Left ventricle myocardium inferior (tissue), 1 donor: Measurements from ENCODE around the gene NEURL2. TPM values are rescaled to one million over a fixed set of nuclear protein-coding genes. Genes with fewer than 3 reads are reported as not detected.

Source experiments
- DNase-seq: peaks from one replicate; pipeline ENCODE4 v3.0.0-alpha.2; 2020
- H3K27ac ChIP-seq: fragments of 200-600 bp; replicated peaks from 2 replicates; pipeline ENCODE4 v1.8.0; 2021
- H3K27me3 ChIP-seq: fragments of 200-600 bp; 2 replicates; pipeline ENCODE4 v1.8.0; 2021; ENCODE audit warnings: low read depth
- H3K36me3 ChIP-seq: fragments of 200-600 bp; 2 replicates; pipeline ENCODE4 v1.8.0; 2021
- H3K4me1 ChIP-seq: fragments of 200-600 bp; 2 replicates; pipeline ENCODE4 v1.8.0; 2021
- H3K4me3 ChIP-seq: fragments of 200-600 bp; 2 replicates; pipeline ENCODE4 v1.8.0; 2021; ENCODE audit warnings: mild to moderate bottlenecking, moderate library complexity
- H3K9me3 ChIP-seq: fragments of 200-600 bp; replicated peaks from 2 replicates; pipeline ENCODE4 v1.8.0; 2021
- CTCF ChIP-seq: fragments of 200-600 bp; IDR thresholded peaks from 2 replicates; pipeline ENCODE4 v1.8.0; 2021; ENCODE audit warnings: antibody characterized with exemption, mild to moderate bottlenecking, borderline replicate concordance
- intact Hi-C: fragments of 100-400 bp; cut with micrococcal nuclease; formaldehyde crosslinking; loops from one replicate; pipeline ENCODE4 v1.11.0; 2022
- total RNA-seq: library from RNA; stranded (reverse); fragmentation: NEBNext Ultra II Directional; extraction: Animal tissue kit (Norgen Biotek cat#: 25700); gene quantifications from one replicate; pipeline ENCODE4 v1.2.1, GENCODE V29; 2021
- donor health status: DM: no; HTN: yes; CAD: no; lungs with severe emphysema.

NEURL2 gene
- total RNA-seq, 1 donor from 2014 or later: 7.6 TPM

- H3K27ac ChIP-seq: no peak overlapping the region
- no peaks in the 10 kb centered on the region for H3K36me3 ChIP-seq
- no peaks in the 10 kb centered on the region for H3K4me1 ChIP-seq
- no peaks in the 10 kb centered on the region for H3K9me3 ChIP-seq
- no peak overlapping the region for H3K4me3 ChIP-seq
- intact Hi-C loops: no loop called here
- H3K27me3 ChIP-seq: no peaks in the 10 kb centered on the region
- no peak for TF ChIP-seq CTCF
- DNase-seq: no peak
Observed at GRCh38 chr20:45867136-45867818, 23.7 kb downstream of the NEURL2 start.

GRCh38 chr20:45866454-45866853 is 24.6 kb downstream of the NEURL2 start:
- no peaks in the 10 kb centered on the region for H3K4me1 ChIP-seq
- H3K36me3 ChIP-seq: no peaks in the 10 kb centered on the region
- no peak for TF ChIP-seq CTCF
- no peak overlapping the region for H3K27ac ChIP-seq
- intact Hi-C loops: no loop called here
- DNase-seq: no peak
- no peaks in the 10 kb centered on the region for H3K9me3 ChIP-seq
- H3K27me3 ChIP-seq: no peaks in the 10 kb centered on the region
- no peak overlapping the region for H3K4me3 ChIP-seq

DNA sequence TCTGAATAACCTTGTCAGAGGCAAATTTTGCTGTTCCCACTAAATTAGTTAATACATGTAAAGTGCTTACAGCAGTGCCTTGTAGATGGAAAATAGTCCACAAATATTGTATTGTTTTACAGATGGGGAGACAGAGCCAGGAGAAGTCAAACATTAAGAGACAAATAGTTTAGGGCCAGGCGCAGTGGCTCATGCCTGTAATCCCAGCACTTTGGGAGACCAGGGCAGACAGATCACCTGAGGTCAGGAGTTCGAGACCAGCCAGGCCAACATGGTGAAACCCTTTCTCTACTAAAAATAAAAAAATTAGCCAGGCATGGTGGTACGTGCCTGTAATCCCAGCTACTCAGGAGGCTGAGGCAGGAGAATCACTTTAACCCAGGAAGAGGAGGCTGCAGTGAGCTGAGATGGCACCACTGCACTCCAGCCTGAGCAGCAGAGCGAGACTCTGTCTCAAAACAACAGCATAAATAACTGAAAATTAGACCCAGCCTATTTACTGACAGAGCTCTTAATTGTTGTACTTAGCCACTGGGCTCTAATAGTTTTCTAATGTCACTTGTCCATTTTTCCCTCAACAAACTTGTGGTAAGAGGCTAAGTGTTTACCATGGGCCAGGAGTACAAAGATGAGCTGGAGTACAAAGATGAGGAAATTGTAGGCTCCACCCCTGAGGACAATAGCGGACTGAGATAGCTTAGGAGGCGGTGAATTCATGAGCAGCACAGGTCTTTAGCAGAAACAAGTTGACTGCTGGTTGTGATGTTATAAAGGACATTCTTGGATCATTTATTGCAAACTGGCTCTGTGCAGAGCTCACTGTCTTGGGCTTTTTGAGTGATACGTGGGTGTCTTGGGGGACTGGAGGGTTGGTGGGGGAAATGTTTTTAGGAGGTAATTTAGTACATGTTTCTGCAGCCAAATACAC is 27.2 kb downstream of the NEURL2 start:
- Histone ChIP-seq H3K27ac (no peak overlapping the region), H3K4me1 (peaks cover 2% of the 10 kb centered on the region), H3K27me3 (no peaks in the 10 kb centered on the region), H3K9me3 (no peaks in the 10 kb centered on the region), H3K36me3 (no peaks in the 10 kb centered on the region), H3K4me3 (no peak overlapping the region)
- TF ChIP-seq CTCF: no peak
- no peak for DNase-seq
- intact Hi-C loops: no loop called here

- no peaks in the 10 kb centered on the region for H3K36me3 ChIP-seq
- no peaks in the 10 kb centered on the region for H3K27me3 ChIP-seq
- no peaks in the 10 kb centered on the region for H3K9me3 ChIP-seq
- no peak overlapping the region for H3K4me3 ChIP-seq
- H3K4me1 ChIP-seq: peaks cover 23% of the 10 kb centered on the region
- TF ChIP-seq CTCF: no peak
- DNase-seq: no peak
- H3K27ac ChIP-seq: no peak overlapping the region
- intact Hi-C loops: no loop called here
Observed at GRCh38 chr20:45861221-45862075, 29.6 kb downstream of the NEURL2 start.

DNA sequence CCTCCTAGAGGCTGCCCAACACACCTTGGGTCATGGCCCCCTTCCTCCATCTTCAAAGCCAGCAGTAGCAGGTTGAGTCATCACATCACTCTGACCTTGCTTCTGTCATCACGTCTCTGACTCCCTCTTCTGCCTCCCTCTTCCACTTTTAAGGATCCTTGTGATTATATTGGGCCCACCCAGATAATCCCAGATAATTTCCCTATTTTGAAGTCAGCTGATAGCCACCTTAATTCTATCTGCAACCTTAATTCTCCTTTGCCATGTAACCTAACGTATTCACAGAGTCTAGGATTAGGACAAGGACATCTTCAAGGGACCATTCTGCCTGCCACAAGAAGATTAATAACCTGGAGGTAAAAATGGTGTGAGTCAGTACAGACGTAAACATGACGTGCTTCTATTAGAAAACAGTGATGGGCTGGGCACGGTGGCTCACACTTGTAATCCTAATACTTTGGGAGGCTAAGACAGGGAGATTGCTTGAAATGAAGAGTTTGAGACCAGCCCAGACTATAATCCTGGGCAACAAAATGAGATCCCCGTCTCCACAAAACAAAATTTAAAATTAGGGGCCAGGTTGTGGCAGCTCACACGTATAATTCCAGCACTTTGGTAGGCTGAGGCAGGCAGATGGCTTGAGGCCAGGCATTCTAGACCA is 30.3 kb downstream of the NEURL2 start:
- no peaks in the 10 kb centered on the region for H3K36me3 ChIP-seq
- intact Hi-C loops: no loop called here

More for the DNA sequence above, 30.3 kb downstream of the NEURL2 start:
- H3K27me3 ChIP-seq: no peaks in the 10 kb centered on the region
- H3K4me1 ChIP-seq: peaks cover 30% of the 10 kb centered on the region
- no peak overlapping the region for H3K27ac ChIP-seq
- no peak for TF ChIP-seq CTCF
- no peak overlapping the region for H3K4me3 ChIP-seq
- DNase-seq: no peak
- no peaks in the 10 kb centered on the region for H3K9me3 ChIP-seq
